ENCODE data around the gene RABGAP1L. TPM values are rescaled to one million over a fixed set of nuclear protein-coding genes. Genes with fewer than 3 reads are reported as not detected.
A peak's percentile ranks its signal among the peaks of the same experiment; 100 is the strongest.

RABGAP1L gene
- total and polyA plus RNA-seq, 2 of the 8 experiments (the other 6 are each of a cell fraction or from before 2014, with no cell fraction given): 33.3 to 156 TPM

- Histone ChIP-seq H2BK20ac (ENCODE audit: low read length) (0 out of 2 replicates have a peak overlapping the region, but pooled peaks have one; percentile 61), H4K8ac (ENCODE audit: extremely low read depth, insufficient read depth, low read length) (peak overlapping the region; percentile 82; the same call in 1 of the 2 replicates), H2BK120ac (replicated peaks; ENCODE audit: low read depth, low read length) (no peak overlapping the region), H3K9ac (replicated peaks in 1 of 4; ENCODE audit: extremely low read depth in 1 of 4, low read depth in 3 of 4, low read length in 3 of 4) (no peak overlapping the region), H2BK12ac (ENCODE audit: low read depth, low read length) (no peak overlapping the region), H3K9me3 (ENCODE audit: insufficient read depth in 2 of 2, low read depth in 1 of 2, low read length in 1 of 2) (peaks cover 0 to 3% of the 10 kb centered on the region in 2 experiments; a peak in 1 of 4 replicates), H3K79me2 (ENCODE audit: control insufficient read depth in 1 of 2, insufficient read depth in 2 of 2, low read length in 2 of 2) (no peaks in the 10 kb centered on the region), H4K91ac (replicated peaks; ENCODE audit: insufficient read length, low read length) (no peak overlapping the region), H3K23ac (ENCODE audit: insufficient read length) (no peak overlapping the region), H2BK5ac (ENCODE audit: low read depth, low read length) (no peak overlapping the region; the same call in 1 of the 2 replicates), H3K4me2 (ENCODE audit: insufficient read depth in 1 of 2, low read depth in 2 of 2, low read length in 2 of 2) (peak overlapping the region; percentile 22 to 36; a peak in 1 of 4 replicates), H3K18ac (ENCODE audit: extremely low read depth, low read length) (peak overlapping the region; percentile 78), H4K5ac (ENCODE audit: insufficient read length, low read depth, low read length) (no peak overlapping the region), H3K27me3 (replicated peaks in 1 of 4; ENCODE audit: control insufficient read depth in 3 of 4, extremely low read depth in 1 of 4, insufficient read depth in 3 of 4, low read length in 3 of 4) (no peaks in the 10 kb centered on the region), H3K27ac (ENCODE audit: low read depth, low read length) (no peak overlapping the region; the same call in 1 of the 2 replicates), H3K79me1 (ENCODE audit: low read depth, low read length) (no peaks in the 10 kb centered on the region), H3K4me3 (ENCODE audit: extremely low read depth in 1 of 4, insufficient read depth in 2 of 4, low read depth in 3 of 4, low read length in 4 of 4) (peak overlapping the region in 1 of 4 experiments; percentile 17; a peak in 1 of 8 replicates), H3K23me2 (ENCODE audit: low read depth, low read length) (no peaks in the 10 kb centered on the region), H4K20me1 (replicated peaks in 1 of 2; ENCODE audit: control insufficient read depth in 1 of 2, insufficient read depth in 2 of 2, low read length in 2 of 2) (no peaks in the 10 kb centered on the region), H2BK15ac (ENCODE audit: low read length) (0 out of 2 replicates have a peak overlapping the region, but pooled peaks have one; percentile 61), H2AFZ (ENCODE audit: low read length) (0 out of 2 replicates have a peak overlapping the region, but pooled peaks have one; percentile 39), H3K4me1 (replicated peaks in 1 of 4; ENCODE audit: control insufficient read depth in 3 of 4, insufficient read depth in 4 of 4, low read length in 3 of 4) (peaks cover 0 to 6% (median 2%) of the 10 kb centered on the region in 4 experiments; a peak in 4 of 7 replicates), H3K14ac (ENCODE audit: insufficient read length) (no peak overlapping the region), H3K56ac (replicated peaks; ENCODE audit: insufficient read length, low read depth, low read length) (no peak overlapping the region), H3K36me3 (ENCODE audit: control insufficient read depth in 2 of 4, insufficient read depth in 4 of 4, low read length in 3 of 4) (no peaks in the 10 kb centered on the region), H2AK5ac (ENCODE audit: low read depth, low read length) (no peak overlapping the region), H3K4ac (replicated peaks; ENCODE audit: insufficient read length, low read depth, low read length) (peak overlapping the region; percentile 53)
- peak in 1 of 2 experiments; percentile 56 for DNase-seq (ENCODE audit: low read depth in 1 of 2, low spot score in 2 of 2)
- CTCF ChIA-PET (ENCODE audit: partially characterized antibody): interaction anchor here (0.9 to 1.7 kb wide), 4 partner anchors 10 to 91 kb away, joined by 3 to 7 read pairs (median 4); no protein-coding TSS in a partner anchor
- POLR2A ChIA-PET (ENCODE audit: partially characterized antibody): interaction anchor here (1.1 kb wide), 1 partner anchor 784 kb away, joined by 3 read pairs; the partner anchor contains the start of gene ZBTB37
- FAIRE-seq: no peak
- 76% methylated on average over 8 of the region's 8 CpGs; no CpG with 5 or more reads in 1 of the 2 experiments for WGBS, 2 experiments (ENCODE audit: extremely low coverage in 1 of 2, insufficient coverage in 1 of 2, insufficient read length in 1 of 2, insufficient replicate concordance in 2 of 2, low coverage in 1 of 2, low lambda C conversion rate in 2 of 2, missing lambda C conversion rate in 1 of 2)
- TF ChIP-seq ZNF274 (IDR thresholded peaks at IDR 0.05; ENCODE audit: borderline replicate concordance, extremely low read depth, low read length) (no peak), GTF2F1 (IDR thresholded peaks at IDR 0.05; ENCODE audit: borderline replicate concordance, low read depth, low read length) (no peak), EGR1 (IDR thresholded peaks at IDR 0.05; ENCODE audit: borderline replicate concordance, low read depth, low read length) (no peak), CBX8 (IDR thresholded peaks at IDR 0.05; ENCODE audit: borderline replicate concordance, low read depth, low read length) (no peak), CHD2 (IDR thresholded peaks at IDR 0.05; ENCODE audit: low read length) (no peak), ASH2L (IDR thresholded peaks at IDR 0.05; ENCODE audit: low read length) (no peak), TBP (IDR thresholded peaks at IDR 0.05; ENCODE audit: low read depth, low read length) (no peak), EZH2 (IDR thresholded peaks at IDR 0.05; ENCODE audit: low read depth, low read length, severe bottlenecking) (no peak), KDM4A (IDR thresholded peaks at IDR 0.05; ENCODE audit: low read depth, low read length, severe bottlenecking) (no peak), JUND (IDR thresholded peaks at IDR 0.05; ENCODE audit: low read length) (no peak)
- TF ChIP-seq, protein P1, sequence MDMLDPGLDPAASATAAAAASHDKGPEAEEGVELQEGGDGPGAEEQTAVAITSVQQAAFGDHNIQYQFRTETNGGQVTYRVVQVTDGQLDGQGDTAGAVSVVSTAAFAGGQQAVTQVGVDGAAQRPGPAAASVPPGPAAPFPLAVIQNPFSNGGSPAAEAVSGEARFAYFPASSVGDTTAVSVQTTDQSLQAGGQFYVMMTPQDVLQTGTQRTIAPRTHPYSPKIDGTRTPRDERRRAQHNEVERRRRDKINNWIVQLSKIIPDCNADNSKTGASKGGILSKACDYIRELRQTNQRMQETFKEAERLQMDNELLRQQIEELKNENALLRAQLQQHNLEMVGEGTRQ (IDR thresholded peaks at IDR 0.05; ENCODE audit: low read length): no peak
Measured at GRCh38 chr1:174652569-174653280, 493.4 kb downstream of the RABGAP1L start.

Measured in H1 (cell line).